ENCODE measurements around the gene TRIM17.

The TRIM17 gene

GRCh38 chr1:228455715-228456114 lies 39.1 kb upstream of the TRIM17 start:
- no peaks in the 10 kb centered on the region for H3K9me3 ChIP-seq (replicated peaks; ENCODE audit: insufficient read depth, low read length)
- H3K27ac ChIP-seq (ENCODE audit: low read length) = no peak overlapping the region
- no peak overlapping the region for H2AFZ ChIP-seq (ENCODE audit: low read length)
- H3K4me1 ChIP-seq (ENCODE audit: low read length) = peaks cover 16% of the 10 kb centered on the region; the same call in 1 of the 2 replicates
- H3K27me3 ChIP-seq (replicated peaks; ENCODE audit: insufficient read depth, low read length) = 0 out of 2 replicates have a peak, but pooled peaks cover 3% of the 10 kb centered on the region
- no peaks in the 10 kb centered on the region for H3K36me3 ChIP-seq (replicated peaks; ENCODE audit: insufficient read depth, low read length)
- H3K9ac ChIP-seq (ENCODE audit: low read length) = no peak overlapping the region
- H3K4me3 ChIP-seq (ENCODE audit: low read length) = no peak overlapping the region
- H3K9me2 ChIP-seq (replicated peaks; ENCODE audit: insufficient read depth, low read length) = no peaks in the 10 kb centered on the region
- TF ChIP-seq EZH2phosphoT487 (IDR thresholded peaks at IDR 0.05; ENCODE audit: low read length) = no peak
- TF ChIP-seq EZH2 (optimal IDR thresholded peaks at IDR 0.05; ENCODE audit: low read depth, low read length) = no peak
- TF ChIP-seq, protein P1, sequence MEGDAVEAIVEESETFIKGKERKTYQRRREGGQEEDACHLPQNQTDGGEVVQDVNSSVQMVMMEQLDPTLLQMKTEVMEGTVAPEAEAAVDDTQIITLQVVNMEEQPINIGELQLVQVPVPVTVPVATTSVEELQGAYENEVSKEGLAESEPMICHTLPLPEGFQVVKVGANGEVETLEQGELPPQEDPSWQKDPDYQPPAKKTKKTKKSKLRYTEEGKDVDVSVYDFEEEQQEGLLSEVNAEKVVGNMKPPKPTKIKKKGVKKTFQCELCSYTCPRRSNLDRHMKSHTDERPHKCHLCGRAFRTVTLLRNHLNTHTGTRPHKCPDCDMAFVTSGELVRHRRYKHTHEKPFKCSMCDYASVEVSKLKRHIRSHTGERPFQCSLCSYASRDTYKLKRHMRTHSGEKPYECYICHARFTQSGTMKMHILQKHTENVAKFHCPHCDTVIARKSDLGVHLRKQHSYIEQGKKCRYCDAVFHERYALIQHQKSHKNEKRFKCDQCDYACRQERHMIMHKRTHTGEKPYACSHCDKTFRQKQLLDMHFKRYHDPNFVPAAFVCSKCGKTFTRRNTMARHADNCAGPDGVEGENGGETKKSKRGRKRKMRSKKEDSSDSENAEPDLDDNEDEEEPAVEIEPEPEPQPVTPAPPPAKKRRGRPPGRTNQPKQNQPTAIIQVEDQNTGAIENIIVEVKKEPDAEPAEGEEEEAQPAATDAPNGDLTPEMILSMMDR (IDR thresholded peaks at IDR 0.05; ENCODE audit: low read length) = no peak
- no peaks in the 10 kb centered on the region for H3K79me2 ChIP-seq (ENCODE audit: low read length)
- no peak overlapping the region for H3K4me2 ChIP-seq (ENCODE audit: low read depth, low read length)
- no peaks in the 10 kb centered on the region for H4K20me1 ChIP-seq (ENCODE audit: insufficient read depth, low read length)
- H3F3A ChIP-seq (ENCODE audit: insufficient read depth, low read length) = no peaks in the 10 kb centered on the region
- DNase-seq = no peak

DNA sequence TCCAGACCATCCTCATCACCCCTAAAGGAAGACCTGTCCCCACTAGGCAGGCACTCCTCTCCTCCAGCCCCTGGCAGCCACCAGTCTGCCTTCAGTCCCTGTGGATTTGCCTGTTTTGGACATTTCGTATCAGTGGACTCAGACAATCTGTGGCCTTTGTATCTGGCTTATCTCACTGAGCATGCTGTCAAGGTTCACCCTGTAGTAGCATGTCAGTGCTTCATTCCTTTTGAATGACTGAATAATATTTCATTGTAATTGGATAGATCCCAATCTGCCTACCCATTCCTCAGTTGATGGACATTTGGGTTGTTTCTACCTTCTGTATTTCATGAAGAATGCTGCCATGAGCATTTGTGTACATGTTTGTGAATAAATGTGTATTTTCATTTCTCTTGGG lies 37.6 kb upstream of the TRIM17 start:
- no peak for DNase-seq
- no peaks in the 10 kb centered on the region for H3F3A ChIP-seq (ENCODE audit: insufficient read depth, low read length)

DNA sequence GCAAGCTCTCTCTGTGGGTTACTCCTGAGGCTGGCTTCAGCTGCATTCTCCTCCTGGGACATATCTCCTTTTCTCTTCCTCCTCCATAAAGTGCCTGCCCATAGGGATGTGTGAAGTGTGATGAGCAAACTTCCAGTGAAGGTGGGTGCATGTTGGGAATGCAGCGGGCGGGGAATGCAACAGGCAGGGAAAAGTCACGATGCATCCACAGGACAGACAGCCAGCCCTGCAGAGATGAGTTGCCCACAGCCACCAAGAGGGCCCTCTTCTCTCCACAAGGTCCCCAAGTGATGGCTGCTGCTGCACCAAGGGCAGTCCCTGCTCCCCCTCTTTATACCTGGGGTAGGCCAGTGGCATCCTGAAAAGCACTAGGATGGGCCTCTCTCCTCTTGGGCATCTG lies 37.0 kb upstream of the TRIM17 start:
- Histone ChIP-seq H3K27ac (ENCODE audit: low read length) (no peak overlapping the region), H4K20me1 (ENCODE audit: insufficient read depth, low read length) (no peaks in the 10 kb centered on the region), H3K4me2 (ENCODE audit: low read depth, low read length) (peak overlapping the region; percentile 54), H3K9me2 (replicated peaks; ENCODE audit: insufficient read depth, low read length) (no peaks in the 10 kb centered on the region), H3F3A (ENCODE audit: insufficient read depth, low read length) (no peaks in the 10 kb centered on the region), H3K27me3 (replicated peaks; ENCODE audit: insufficient read depth, low read length) (no peaks in the 10 kb centered on the region), H3K9me3 (replicated peaks; ENCODE audit: insufficient read depth, low read length) (no peaks in the 10 kb centered on the region), H3K36me3 (replicated peaks; ENCODE audit: insufficient read depth, low read length) (no peaks in the 10 kb centered on the region), H3K4me1 (ENCODE audit: low read length) (0 out of 2 replicates have a peak, but pooled peaks cover 10% of the 10 kb centered on the region), H2AFZ (ENCODE audit: low read length) (peak overlapping the region; percentile 25), H3K79me2 (ENCODE audit: low read length) (no peaks in the 10 kb centered on the region), H3K4me3 (ENCODE audit: low read length) (peak overlapping the region; percentile 19; the same call in 1 of the 2 replicates), H3K9ac (ENCODE audit: low read length) (no peak overlapping the region)
- DNase-seq = no peak
- TF ChIP-seq, protein P1 (IDR thresholded peaks at IDR 0.05; ENCODE audit: low read length) = no peak
- TF ChIP-seq EZH2 (optimal IDR thresholded peaks at IDR 0.05; ENCODE audit: low read depth, low read length) (no peak), EZH2phosphoT487 (IDR thresholded peaks at IDR 0.05; ENCODE audit: low read length) (no peak)

More for the DNA sequence above, 37.6 kb upstream of the TRIM17 start:
- no peaks in the 10 kb centered on the region for H3K9me3 ChIP-seq (replicated peaks; ENCODE audit: insufficient read depth, low read length)
- TF ChIP-seq EZH2 (optimal IDR thresholded peaks at IDR 0.05; ENCODE audit: low read depth, low read length) (no peak), EZH2phosphoT487 (IDR thresholded peaks at IDR 0.05; ENCODE audit: low read length) (no peak)
- TF ChIP-seq, protein P1 (IDR thresholded peaks at IDR 0.05; ENCODE audit: low read length) = no peak
- no peak overlapping the region for H2AFZ ChIP-seq (ENCODE audit: low read length)
- peaks cover 12% of the 10 kb centered on the region; the same call in 1 of the 2 replicates for H3K4me1 ChIP-seq (ENCODE audit: low read length)
- H3K9me2 ChIP-seq (replicated peaks; ENCODE audit: insufficient read depth, low read length) = no peaks in the 10 kb centered on the region
- no peaks in the 10 kb centered on the region for H3K36me3 ChIP-seq (replicated peaks; ENCODE audit: insufficient read depth, low read length)
- H3K4me3 ChIP-seq (ENCODE audit: low read length) = no peak overlapping the region
- no peaks in the 10 kb centered on the region for H3K79me2 ChIP-seq (ENCODE audit: low read length)
- no peak overlapping the region for H3K9ac ChIP-seq (ENCODE audit: low read length)
- no peaks in the 10 kb centered on the region for H3K27me3 ChIP-seq (replicated peaks; ENCODE audit: insufficient read depth, low read length)
- H3K27ac ChIP-seq (ENCODE audit: low read length) = no peak overlapping the region
- no peak overlapping the region for H3K4me2 ChIP-seq (ENCODE audit: low read depth, low read length)
- no peaks in the 10 kb centered on the region for H4K20me1 ChIP-seq (ENCODE audit: insufficient read depth, low read length)
